Epidermal melanocyte (primary cell): ENCODE results near the gene INAFM2.

Experiments used
- DNase-seq: peaks from one replicate; pipeline ENCODE4 v3.0.0; 2011; ENCODE audit warnings: low spot score; ENCODE audit not compliant: insufficient read length

INAFM2 gene

DNA sequence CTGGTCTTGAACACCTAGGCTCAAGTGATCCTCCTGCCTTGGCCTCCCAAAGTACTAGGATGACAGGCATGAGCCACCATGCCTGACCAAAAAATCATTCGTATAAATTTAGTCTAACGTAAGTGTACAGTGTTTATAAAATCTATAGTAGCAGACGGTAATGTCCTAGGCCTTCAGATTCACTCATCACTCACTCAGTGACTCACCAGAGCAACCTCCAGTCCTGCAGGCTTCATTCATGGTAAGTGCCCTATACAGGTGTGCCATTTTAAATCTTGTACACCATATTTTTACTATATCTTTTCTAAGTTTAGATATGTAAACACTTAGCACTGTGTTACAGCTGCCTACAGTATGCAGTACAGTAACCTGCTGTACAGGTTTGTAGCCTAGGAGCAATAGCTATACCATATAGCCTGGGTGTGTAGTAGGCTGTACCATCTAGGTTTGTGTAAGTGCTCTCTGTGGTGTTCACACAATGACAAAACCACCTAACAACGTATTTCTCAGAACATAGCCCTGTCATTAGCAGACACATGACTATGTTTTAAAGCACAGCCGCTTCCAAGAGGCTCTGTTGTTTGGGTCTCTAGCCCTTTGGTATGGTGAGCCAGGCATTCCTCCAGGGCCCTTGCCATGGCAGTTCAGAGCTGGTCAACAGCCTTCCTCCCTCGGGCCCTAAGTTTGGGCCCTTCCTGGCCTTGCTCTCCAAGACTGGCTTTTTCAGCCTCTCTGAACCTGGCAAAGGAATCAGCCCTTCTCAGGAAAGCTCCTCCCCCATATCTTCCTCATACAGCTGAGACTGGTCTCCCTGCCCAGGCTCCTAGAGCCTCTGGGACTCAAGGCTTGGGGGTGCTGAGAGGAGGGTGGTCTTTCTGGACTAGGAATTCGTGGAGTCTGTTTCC is 19.2 kb downstream of the INAFM2 start:
- DNase-seq, result no peak

DNA sequence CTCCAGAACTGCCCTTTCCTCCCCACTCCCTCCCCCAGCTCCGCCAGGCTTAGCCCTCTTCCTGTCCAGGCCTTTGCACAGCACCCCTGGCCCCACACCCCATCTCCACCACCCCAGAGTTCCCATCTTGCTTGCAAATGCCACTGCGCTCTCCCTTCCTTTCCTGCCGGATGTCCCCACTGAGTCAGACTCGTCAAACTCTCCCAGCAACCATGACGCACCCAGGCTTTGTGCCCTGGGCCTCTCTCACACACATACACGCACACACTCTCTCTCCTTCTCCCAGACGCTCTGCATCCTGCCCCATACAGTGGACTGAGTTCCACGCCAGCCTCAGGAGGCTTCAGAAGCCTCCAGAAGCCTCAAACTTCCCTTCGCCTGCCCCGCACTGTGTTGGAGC is 20.0 kb downstream of the INAFM2 start:
- no peak for DNase-seq

DNA sequence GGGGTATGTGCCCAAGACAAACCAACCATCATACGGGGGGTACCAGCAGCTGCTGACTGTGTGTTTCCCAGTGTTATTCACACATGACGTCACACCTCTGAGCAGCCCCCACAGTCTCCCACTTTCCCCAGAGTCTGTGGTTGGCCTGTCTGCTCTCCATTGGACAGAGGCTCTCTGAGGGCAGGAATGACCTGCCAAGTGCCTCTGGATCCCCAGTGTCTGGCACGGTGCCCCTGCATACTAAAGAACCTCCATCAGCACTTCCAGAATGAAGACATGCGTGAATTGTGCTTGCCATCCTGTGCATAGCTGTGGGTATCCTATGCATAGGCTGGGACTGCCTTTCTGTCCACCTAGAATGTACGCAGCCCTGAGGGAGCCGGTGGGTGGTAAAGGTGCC is 20.7 kb downstream of the INAFM2 start:
- DNase-seq, result no peak

DNA sequence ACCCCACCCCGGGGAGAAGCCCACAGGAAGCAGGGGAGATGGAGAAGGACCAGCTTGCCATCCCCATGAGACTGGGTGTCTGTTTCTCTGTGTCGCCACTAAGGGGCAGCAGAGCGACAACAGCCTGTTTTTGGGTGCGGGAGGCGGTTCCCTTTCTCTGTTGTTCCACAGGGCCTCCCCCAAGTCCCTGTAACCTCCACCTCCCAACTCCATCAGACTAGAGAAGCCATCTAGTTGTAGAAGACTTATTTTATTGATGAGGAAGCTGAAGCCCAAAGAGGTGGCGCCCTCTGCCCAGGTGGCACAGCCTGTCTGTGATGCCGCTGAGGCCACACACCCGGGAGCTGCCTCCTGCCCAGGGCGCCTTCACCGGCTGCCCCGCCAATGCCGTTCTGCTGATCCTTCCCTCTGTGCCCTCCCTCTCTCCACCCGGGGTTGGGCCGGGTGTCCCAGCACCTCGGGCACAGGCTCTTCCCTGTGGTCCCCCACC is 21.2 kb downstream of the INAFM2 start:
- peak; percentile 63 for DNase-seq

DNA sequence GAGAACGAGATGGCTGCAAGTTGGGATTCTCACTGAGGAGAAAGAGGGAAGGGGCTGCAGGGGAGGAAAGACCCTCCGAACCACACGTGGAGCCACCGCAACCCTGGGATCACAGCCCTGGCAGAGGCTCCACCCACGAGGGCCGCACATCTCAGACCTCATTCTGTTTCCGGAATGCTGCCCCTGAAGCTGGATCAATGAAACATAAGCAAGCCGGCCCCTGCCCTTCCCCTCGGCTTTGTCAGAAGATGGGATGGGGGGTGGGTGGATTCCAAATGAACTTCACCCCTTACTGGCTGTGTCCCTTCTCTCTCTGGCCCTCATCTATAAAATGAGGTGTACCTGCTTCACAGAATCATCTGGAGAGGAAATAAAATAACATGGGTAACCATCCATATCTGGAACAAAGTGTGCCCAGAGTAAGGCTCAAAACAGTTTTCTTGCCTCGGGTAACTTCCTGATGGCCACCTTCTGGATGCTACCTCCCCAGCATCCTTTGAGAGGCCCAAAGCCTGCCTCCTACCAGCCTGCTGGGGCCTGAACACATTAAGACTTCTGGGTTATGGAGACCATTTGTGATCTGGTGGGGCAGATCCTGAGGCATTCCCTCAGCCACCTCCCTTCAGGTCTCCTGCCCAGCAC is 21.9 kb downstream of the INAFM2 start:
- DNase-seq, result no peak

DNA sequence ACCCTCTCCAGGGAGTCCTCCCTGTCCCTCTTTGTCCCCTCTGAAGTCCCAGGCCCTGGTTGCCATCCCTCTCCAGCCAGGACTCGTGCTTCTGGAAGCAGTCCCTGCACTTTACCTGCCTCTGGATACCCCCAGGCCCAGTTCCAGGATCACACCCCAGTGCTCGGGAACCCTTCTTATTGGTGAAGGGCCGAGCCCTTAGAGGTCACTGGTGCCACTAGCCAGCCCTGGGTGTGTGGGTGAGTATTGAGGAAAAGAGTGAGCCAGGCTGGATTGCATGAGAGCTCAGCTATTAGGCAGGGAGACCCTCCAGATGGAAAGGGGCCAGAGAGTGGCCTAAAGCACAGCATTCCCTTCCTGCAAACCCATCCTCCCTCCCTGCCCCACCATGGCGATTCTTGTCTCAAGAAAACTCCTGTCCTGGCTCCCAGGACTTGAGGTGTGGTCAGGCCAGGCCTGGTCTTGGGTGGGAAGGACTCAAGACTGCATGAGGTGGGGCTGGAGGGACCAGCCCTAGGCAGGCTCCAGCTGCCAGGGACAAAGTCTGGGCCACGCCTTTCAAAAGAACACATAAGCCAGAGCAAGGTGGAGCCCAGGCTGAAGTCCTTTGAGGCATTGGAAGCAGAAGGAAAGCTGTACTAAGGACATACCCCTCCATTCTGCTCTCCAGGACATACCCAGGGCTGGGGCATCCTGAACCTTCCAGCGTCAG is 22.5 kb downstream of the INAFM2 start:
- no peak for DNase-seq

DNA sequence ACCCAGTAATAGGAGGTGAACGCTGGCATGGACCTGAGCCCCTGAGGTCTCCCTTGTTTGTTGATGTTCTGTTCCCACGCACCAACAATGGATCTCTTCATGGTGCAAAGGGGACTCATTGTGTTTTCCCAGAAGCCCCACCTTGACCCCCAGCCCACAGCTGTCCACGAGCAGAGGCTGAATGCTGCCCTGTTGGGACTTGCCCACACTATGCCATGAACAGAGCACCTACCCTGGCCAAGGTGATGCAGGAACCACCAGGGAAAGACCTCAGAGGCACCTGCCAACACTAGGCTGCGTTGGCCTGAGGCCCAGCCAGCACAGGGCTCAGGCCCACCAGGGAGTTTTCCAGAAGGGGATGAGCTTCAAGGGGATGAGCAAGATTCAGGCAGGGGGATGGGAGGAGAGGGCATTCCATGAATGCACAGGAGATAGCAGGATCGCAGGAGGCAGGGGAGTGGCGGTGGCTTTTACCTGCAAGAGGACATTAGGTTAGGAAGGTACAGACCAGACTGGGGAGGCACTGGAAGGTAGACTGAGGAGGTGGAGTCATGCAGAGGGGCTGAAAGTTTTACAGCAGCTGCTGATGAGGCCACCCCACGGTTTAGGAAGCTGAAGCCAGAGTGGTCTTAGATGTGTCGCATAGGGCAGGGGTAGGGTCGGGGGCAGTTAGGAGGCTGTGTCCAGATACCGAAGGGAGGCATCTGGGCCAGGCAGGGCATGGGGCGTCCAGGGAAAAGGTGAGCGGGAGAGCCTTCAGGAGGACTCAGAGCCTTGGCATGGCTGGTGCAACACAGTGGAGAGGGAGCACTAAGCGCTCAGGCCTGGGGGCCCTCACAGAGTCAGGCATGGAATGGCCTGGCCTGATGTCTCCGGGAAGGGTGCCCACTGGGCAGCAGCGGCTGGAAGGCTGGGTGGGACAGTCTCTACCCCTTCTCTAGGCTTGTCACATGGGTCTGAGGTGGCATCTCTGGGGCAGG is 23.4 kb downstream of the INAFM2 start:
- no peak for DNase-seq

DNA sequence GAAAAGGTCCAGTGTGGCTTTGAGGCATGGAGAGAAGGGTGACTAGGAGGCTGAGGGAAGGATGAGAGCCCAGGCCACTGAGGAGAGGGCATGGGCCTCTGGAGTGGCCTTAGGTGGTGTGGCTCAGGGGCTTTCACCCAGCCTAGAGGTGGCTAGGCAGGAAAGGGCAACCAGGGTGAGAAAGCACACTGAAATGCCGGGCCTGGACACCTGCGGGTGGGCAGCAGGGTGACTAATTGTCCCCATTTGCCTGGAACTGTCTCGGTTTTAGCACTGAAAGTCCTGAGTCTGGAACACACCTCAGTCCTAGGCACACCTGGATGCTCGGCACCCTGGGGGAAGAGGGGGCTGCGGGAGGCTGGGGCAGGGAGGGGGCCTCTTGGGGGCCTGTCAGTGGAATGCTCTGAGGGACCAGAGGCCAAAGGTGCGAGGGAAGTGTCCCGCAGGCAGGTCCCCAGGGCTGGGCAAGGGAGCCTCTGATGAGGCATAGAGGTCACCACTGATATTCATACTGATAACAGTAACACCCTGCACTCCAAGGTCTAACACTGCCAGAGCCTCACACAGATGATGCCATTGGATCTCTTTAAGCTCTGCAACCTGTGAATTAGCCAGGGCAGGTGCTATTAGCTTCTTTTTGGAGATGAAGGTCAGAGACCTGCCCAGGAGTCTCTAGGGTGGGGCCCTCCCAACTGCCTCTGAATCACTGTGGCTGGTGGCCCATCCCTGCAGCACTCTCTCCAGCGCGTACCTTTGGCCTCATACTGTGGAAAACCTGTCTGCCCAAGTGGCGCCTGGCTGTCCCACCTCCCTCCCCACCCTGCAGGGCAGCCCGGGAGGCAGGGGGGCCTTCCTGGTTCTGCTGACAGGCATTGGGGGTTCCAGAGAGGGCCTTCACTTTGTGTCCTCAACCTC is 24.3 kb downstream of the INAFM2 start:
- DNase-seq, result no peak

DNA sequence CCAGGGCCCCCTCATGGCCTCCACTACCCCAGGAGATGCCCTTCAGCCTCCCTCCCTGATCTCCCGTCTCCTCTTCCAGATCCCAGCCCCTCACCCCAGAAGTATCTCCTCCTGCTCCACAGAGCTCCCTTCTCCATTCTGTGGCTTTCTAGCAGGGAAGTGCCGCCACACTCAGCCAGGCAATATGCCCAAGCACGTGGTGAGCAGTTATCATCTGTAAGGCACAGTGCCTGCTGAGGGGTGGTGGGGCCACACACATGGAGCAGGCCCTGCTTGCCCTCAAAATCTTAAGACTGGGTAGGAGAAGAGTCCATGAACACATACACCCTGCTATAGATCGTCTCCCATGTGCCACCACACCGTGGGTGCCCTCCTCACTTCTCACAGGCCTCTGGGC is 25.0 kb downstream of the INAFM2 start:
- DNase-seq, result no peak

DNA sequence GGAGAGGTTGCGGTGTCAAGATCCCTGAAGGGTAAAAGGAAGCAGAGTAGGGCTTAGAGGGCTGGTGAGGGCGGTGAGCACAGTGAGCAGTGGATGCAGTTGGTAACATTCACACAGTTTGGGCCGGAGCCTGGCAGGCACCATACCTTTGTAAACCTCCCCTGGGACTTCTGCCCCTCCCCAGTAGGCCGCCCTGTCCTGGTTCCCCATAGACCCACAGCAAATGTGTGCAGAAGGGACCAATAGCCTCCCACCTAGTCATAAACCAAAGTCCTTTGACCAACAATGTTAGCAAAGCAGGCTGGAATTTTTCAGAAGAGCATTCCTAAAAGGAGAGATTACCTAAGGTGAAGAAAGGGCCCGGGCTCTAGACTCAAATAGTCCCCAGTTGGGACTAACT is 25.7 kb downstream of the INAFM2 start:
- no peak for DNase-seq

DNA sequence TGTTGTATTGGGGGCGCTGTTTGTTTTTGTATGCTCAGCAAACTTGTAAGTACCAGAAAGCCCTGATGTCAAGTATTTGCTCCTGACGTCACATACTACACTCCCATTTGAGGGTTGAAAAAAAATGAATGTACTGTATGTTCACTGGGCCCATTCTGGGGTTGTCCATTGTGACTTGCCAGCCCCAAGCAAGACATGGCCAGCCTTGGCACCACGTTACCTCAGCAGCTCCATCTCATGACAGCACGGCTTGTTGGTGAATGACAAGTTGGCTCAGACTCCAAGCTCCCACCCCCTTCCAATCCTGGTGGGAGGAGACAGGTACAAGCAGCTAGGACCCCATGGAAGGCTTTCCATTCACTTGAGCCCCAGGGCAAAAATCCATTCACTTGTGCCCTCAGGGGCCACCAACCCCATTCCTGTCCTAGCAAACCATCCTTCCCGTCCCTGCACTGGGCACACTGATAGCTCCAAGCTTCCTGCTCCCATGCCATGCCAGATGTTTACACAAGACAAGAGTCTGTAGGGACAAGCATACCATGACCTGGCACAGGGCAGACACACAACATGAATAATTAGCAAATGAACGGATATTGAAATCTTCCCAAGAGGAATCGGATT is 28.9 kb downstream of the INAFM2 start:
- DNase-seq, result no peak

DNA sequence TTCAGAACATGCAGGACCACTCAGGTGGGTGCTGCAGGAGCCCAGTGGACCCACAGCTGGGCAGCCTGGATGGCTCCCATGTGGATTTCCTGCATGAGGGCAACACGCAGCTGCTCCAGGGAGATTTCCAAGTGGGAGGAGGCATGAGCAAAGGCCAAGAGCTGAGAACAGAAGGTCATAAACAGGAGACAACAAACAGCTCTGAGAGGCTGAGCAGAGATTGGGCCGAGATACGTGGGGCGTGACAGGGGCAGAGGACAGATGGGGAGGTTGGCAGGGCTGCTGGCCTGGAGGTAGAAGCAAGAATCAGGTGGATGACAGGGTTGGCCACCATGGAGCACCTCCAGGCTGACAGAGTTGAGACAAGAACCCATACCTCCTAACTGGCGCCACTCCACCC is 30.2 kb downstream of the INAFM2 start:
- DNase-seq, result no peak

DNA sequence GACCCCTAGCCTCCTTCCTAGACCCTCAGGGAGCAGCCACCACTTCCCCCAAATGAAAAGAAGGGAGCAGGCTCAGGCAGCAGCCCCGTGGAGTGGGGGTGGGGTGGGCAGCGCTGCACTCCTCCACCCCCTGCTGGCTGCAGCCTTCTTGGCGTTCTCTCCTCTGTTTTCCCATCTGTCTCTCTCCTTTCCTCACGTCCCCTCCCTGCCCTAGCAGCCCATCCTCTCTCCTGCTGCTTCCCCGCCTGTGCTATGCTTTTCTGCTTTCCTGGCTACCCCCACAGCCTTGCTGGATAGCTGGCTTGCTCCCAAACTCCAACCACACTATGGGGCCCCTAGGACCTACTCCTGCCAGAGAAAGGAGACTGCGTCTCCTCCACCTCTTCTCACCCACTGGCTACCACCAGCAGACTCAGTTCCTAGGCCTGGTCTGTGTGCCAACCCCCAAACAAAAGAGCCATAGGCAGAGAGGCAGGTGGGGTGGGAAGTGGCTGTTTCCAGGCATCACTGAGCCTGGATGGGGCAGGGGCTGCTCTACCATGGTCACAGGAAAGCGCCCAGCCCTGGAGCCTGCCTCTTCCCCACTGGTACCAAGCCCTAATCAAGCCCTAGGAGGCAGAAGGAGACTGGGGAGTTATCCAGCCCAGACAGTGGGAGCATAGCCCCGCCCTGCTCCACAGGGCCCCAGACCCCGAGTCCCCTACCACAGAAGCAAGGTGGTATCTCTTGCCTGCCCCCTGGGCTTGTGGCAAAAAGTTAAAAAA is 31.1 kb downstream of the INAFM2 start:
- no peak for DNase-seq

DNA sequence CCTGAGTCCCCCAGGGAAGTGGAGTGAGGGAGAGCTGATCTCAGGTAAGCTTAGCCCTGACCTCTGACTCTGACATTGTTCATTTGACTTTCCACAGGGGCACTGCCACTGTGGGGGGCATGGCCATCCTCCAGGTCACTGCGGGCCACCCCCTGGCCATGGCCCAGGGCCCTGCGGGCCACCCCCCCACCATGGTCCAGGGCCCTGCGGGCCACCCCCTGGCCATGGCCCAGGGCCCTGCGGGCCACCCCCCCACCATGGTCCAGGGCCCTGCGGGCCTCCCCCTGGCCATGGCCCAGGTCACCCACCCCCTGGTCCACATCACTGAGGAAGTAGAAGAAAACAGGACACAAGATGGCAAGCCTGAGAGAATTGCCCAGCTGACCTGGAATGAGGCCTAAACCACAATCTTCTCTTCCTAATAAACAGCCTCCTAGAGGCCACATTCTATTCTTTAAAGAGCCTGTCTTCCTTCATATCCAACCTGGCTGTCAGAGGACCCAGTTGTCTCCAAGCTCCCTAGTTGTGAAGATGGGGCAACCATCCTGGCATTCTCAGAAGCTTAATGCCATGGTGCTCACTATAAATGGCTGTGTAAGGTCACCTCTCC is 32.6 kb downstream of the INAFM2 start:
- DNase-seq, result no peak

DNA sequence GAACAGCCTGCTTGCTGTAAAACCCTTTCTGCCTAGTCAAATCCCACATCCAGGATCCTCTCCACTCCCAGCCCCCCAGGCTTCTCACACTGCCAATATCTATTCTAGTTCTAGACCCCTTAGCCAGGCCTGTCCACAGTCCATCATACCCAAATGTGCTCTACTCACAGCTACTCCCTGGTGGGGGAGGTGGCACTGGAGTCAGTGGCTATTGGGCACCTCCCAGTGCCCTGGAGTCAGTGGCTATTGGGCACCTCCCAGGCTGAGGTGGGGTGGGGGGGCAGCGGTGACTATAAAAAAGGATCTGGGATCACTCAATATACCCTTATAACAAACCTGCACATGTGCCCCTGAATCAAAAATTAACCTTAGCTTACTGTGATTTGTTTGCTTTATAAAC is 33.8 kb downstream of the INAFM2 start:
- no peak for DNase-seq

DNA sequence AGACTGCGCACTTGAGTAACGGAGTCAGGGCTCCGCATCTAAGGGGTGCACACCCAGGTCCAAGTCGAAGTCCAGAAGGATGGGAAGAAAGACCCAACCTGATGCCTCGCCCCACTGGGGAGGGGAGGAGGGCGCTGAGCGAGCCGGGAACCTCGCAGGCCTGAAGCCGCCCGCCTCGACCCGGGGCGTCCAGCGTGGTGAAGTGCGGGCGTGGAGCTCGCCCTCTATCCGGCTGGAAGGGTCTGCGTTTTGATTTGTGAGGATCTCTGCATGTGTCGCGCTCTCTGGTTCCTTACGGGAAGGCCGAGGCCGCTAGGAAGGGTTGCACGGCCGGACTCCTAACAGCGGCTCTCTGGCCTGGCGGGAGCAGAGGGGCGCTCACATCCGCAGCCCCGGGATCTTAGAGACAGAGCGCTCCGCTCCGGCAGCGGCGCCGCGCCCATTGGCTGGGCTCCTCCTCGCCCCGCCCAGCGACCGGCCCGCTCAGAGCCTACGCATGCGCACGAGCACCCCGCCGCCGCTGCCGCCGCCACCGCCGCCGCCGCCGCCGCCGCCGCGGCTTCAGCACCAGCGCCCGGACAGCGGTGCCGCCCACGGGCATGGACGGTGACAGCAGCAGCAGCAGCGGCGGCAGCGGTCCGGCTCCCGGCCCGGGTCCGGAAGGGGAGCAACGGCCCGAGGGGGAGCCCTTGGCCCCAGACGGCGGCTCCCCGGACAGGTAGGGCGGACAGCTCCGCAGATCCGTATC is 34.4 kb downstream of the INAFM2 start, which contains the start of gene DISP2:
Gene DISP2 (plus strand): TSS at position 497 of the 748 bp plus-strand sequence. CDS start 103 bp downstream, at position 600.
- DNase-seq, result peak; percentile 98
